Liver (tissue), 9 donors: ENCODE results near the gene PAPPA2. TPM values are rescaled to one million over a fixed set of nuclear protein-coding genes. Genes with fewer than 3 reads are reported as not detected.

ENCODE experiments used
- DNase-seq: peaks from one replicate; pipeline ENCODE4 v3.0.0-alpha.2; 2017; ENCODE audit warnings: low spot score
- H3K27ac ChIP-seq, 2 donors: one replicate each; pipeline ENCODE4 v1.7.0; 2013; ENCODE audit warnings: inconsistent platforms in 2 of 2, low read length in 2 of 2, control low read depth in 1 of 2, low read depth in 1 of 2, mild to moderate bottlenecking in 1 of 2
- H3K27me3 ChIP-seq, 4 donors: one replicate each; pipeline versions ENCODE4 v1.6.1 to v1.7.0; 2013; ENCODE audit warnings: low read length in 3 of 4, inconsistent platforms in 1 of 4, mild to moderate bottlenecking in 1 of 4, moderate library complexity in 1 of 4; ENCODE audit not compliant: control insufficient read depth in 4 of 4, insufficient read depth in 4 of 4
- H3K36me3 ChIP-seq, 4 donors: one replicate each; pipeline versions ENCODE4 v1.6.1 to v1.7.0; 2013; ENCODE audit warnings: low read length in 3 of 4, mild to moderate bottlenecking in 3 of 4, low read depth in 1 of 4, moderate library complexity in 1 of 4; ENCODE audit not compliant: control insufficient read depth in 4 of 4, insufficient read depth in 3 of 4
- H3K4me1 ChIP-seq, 4 donors: one replicate each; pipeline versions ENCODE4 v1.6.1 to v1.7.0; 2013; ENCODE audit warnings: low read length in 3 of 4, mild to moderate bottlenecking in 3 of 4, moderate library complexity in 1 of 4; ENCODE audit not compliant: control insufficient read depth in 4 of 4, insufficient read depth in 4 of 4
- H3K4me3 ChIP-seq, 3 donors: one replicate each; pipeline versions ENCODE4 v1.6.1 to v1.7.0; 2013; ENCODE audit warnings: low read length in 3 of 3, control low read depth in 1 of 3, low read depth in 1 of 3, mild to moderate bottlenecking in 1 of 3
- H3K9ac ChIP-seq, 2 donors: one replicate each; pipeline ENCODE4 v1.7.0; 2013; ENCODE audit warnings: low read length in 2 of 2, mild to moderate bottlenecking in 2 of 2, moderate library complexity in 2 of 2, control low read depth in 1 of 2, low read depth in 1 of 2
- H3K9me3 ChIP-seq, 4 donors: one replicate each; pipeline versions ENCODE4 v1.6.1 to v1.7.0; 2013; ENCODE audit warnings: low read length in 3 of 4; ENCODE audit not compliant: control insufficient read depth in 4 of 4
- ATF3 ChIP-seq: IDR thresholded peaks from 2 replicates; pipeline ENCODE4 v1.6.1; 2016; ENCODE audit warnings: antibody characterized with exemption
- CTCF ChIP-seq: fragments of 150-350 bp; IDR thresholded peaks from 2 replicates; pipeline ENCODE4 v1.5.1; 2017; ENCODE audit warnings: improper control_type of control experiment, low read depth, low read length; ENCODE audit not compliant: missing input control
- EGR1 ChIP-seq, 2 donors: IDR thresholded peaks; 2 replicates each; pipeline ENCODE4 v1.6.1; 2016 to 2018; ENCODE audit warnings: antibody characterized with exemption in 2 of 2, low read depth in 2 of 2
- FOXA1 ChIP-seq: IDR thresholded peaks from 2 replicates; pipeline ENCODE4 v1.6.1; 2016; ENCODE audit warnings: antibody characterized with exemption
- FOXA2 ChIP-seq: IDR thresholded peaks from 2 replicates; pipeline ENCODE4 v1.6.1; 2016; ENCODE audit warnings: antibody characterized with exemption
- GABPA ChIP-seq, 2 donors: IDR thresholded peaks in 1 of 2; conservative IDR thresholded peaks in 1 of 2; 2 replicates each; pipeline ENCODE4 v1.6.1; 2016; ENCODE audit warnings: antibody characterized with exemption in 2 of 2, mild to moderate bottlenecking in 1 of 2, moderate library complexity in 1 of 2
- HNF4A ChIP-seq, 2 donors: conservative IDR thresholded peaks; 2 replicates each; pipeline ENCODE4 v1.6.1; 2016; ENCODE audit warnings: antibody characterized with exemption in 2 of 2, mild to moderate bottlenecking in 2 of 2
- HNF4G ChIP-seq: IDR thresholded peaks from 2 replicates; pipeline ENCODE4 v1.6.1; 2016; ENCODE audit warnings: antibody characterized with exemption
- JUND ChIP-seq, 2 donors: IDR thresholded peaks; 2 replicates each; pipeline ENCODE4 v1.6.1; 2016; ENCODE audit warnings: antibody characterized with exemption in 2 of 2
- MAX ChIP-seq: IDR thresholded peaks from 2 replicates; pipeline ENCODE4 v1.6.1; 2016; ENCODE audit warnings: antibody characterized with exemption
- NR2F2 ChIP-seq: IDR thresholded peaks from 2 replicates; pipeline ENCODE4 v1.6.1; 2016; ENCODE audit warnings: antibody characterized with exemption
- RAD21 ChIP-seq, 2 donors: IDR thresholded peaks; 2 replicates each; pipeline ENCODE4 v1.6.1; 2016; ENCODE audit warnings: antibody characterized with exemption in 2 of 2, mild to moderate bottlenecking in 2 of 2
- REST ChIP-seq: IDR thresholded peaks from 2 replicates; pipeline ENCODE4 v1.6.1; 2016; ENCODE audit warnings: antibody characterized with exemption, mild to moderate bottlenecking
- RXRA ChIP-seq, 2 donors: IDR thresholded peaks; 2 replicates each; pipeline ENCODE4 v1.6.1; 2017 to 2018; ENCODE audit warnings: antibody characterized with exemption in 2 of 2, mild to moderate bottlenecking in 1 of 2
- SP1 ChIP-seq: IDR thresholded peaks from 2 replicates; pipeline ENCODE4 v1.6.1; 2018; ENCODE audit warnings: antibody characterized with exemption, mild to moderate bottlenecking
- TAF1 ChIP-seq: conservative IDR thresholded peaks from 2 replicates; pipeline ENCODE4 v1.6.1; 2016; ENCODE audit warnings: antibody characterized with exemption, mild to moderate bottlenecking
- YY1 ChIP-seq: IDR thresholded peaks from 2 replicates; pipeline ENCODE4 v1.6.1; 2016; ENCODE audit warnings: antibody characterized with exemption, mild to moderate bottlenecking
- ZBTB33 ChIP-seq: IDR thresholded peaks from 2 replicates; pipeline ENCODE4 v1.6.1; 2016; ENCODE audit warnings: antibody characterized with exemption
- WGBS: extraction: QIAGEN DNeasy Blood & Tissue Kit; methylation state at CpG from one replicate; pipeline ENCODE4 v1.1.7; 2013; 5-methylcytosine and 5-hydroxymethylcytosine counted together
- polyA plus RNA-seq, 2 donors: library from polyadenylated mRNA; stranded (reverse) in 1 of 2; unstranded in 1 of 2; fragments of 200-250 nt in 1 of 2; fragments of >200 nt in 1 of 2; fragmentation: Nextera tagmentation in 1 of 2; extraction: Ambion mirVana in 1 of 2; gene quantifications; one replicate each; pipeline versions ENCODE4 v1.2.1 to v1.2.3, GENCODE V29; 2013 to 2015
- total RNA-seq, 2 donors: library from RNA; depleted of rRNA; stranded (reverse); fragments of >200 nt; gene quantifications; one replicate each; pipeline ENCODE4 v1.2.3, GENCODE V29; 2014
- donor health status: healthy.
- donor health status: healthy.
- donor health status: healthy.
- donor health status: healthy.
- donor health status: healthy.

Gene PAPPA2
- total and polyA plus RNA-seq, 4 donors: 0.19 to 27.2 (median 13.4) TPM

GRCh38 chr1:176552999-176553398, 90.0 kb downstream of the PAPPA2 start:
- Histone ChIP-seq H3K36me3 (no peaks in the 10 kb centered on the region), H3K27me3 (no peaks in the 10 kb centered on the region), H3K9ac (no peak overlapping the region), H3K4me3 (no peak overlapping the region), H3K9me3 (no peaks in the 10 kb centered on the region), H3K27ac (no peak overlapping the region), H3K4me1 (peaks cover 0 to 15% (median 4%) of the 10 kb centered on the region in 4 donors)
- TF ChIP-seq RXRA (IDR thresholded peaks at IDR 0.05) (no peak), NR2F2 (no peak), SP1 (no peak), CTCF (no peak), TAF1 (no peak), MAX (no peak), GABPA (IDR thresholded peaks at IDR 0.05 in 1 of 2, conservative IDR thresholded peaks at IDR 0.05 in 1 of 2) (no peak), FOXA1 (no peak), HNF4G (no peak)
- no peak for DNase-seq
- WGBS: 51% methylated on average over 7 of the region's 7 CpGs

GRCh38 chr1:176556288-176556687, 93.3 kb downstream of the PAPPA2 start:
- H3K9me3 ChIP-seq: no peaks in the 10 kb centered on the region
- WGBS: 76% methylated on average over 6 of the region's 6 CpGs
- no peak overlapping the region for H3K4me3 ChIP-seq
- no peaks in the 10 kb centered on the region for H3K27me3 ChIP-seq
- no peak overlapping the region for H3K9ac ChIP-seq
- TF ChIP-seq YY1 (no peak), SP1 (no peak), MAX (no peak), RAD21 (IDR thresholded peaks at IDR 0.05) (no peak), ATF3 (no peak), FOXA2 (no peak), HNF4G (no peak), EGR1 (IDR thresholded peaks at IDR 0.05; ENCODE audit: low read depth in 2 of 2) (no peak), REST (no peak), RXRA (IDR thresholded peaks at IDR 0.05) (no peak), JUND (IDR thresholded peaks at IDR 0.05) (no peak), ZBTB33 (no peak), HNF4A (conservative IDR thresholded peaks at IDR 0.05) (no peak), FOXA1 (no peak), GABPA (IDR thresholded peaks at IDR 0.05 in 1 of 2, conservative IDR thresholded peaks at IDR 0.05 in 1 of 2) (no peak), CTCF (no peak), TAF1 (no peak), NR2F2 (no peak)
- peaks cover 0 to 25% (median 12%) of the 10 kb centered on the region in 4 donors for H3K4me1 ChIP-seq
- no peaks in the 10 kb centered on the region for H3K36me3 ChIP-seq
- no peak for DNase-seq
- H3K27ac ChIP-seq: no peak overlapping the region
